GM12892 (cell line): ENCODE measurements around the gene PM20D1. TPM values are rescaled to one million over a fixed set of nuclear protein-coding genes. Genes with fewer than 3 reads are reported as not detected.
"Not testable (repeated sequence)": the region's sequence is repeated elsewhere in the genome, so short reads cannot be mapped to it uniquely, and the experiment has no call there.

Experiments used
- DNase-seq: peaks from one replicate; pipeline ENCODE4 v3.0.0; 2011; ENCODE audit not compliant: insufficient read length
- FAIRE-seq: peaks from 2 replicates; lab custom pipeline; 2011; peaks lifted over from hg19 to GRCh38; lab: Jason Lieb, UNC
- POLR2A ChIP-seq: IDR thresholded peaks from 2 replicates; pipeline ENCODE4 v1.6.1; 2011; ENCODE audit warnings: low read depth, low read length, control low read depth
- POLR2AphosphoS5 ChIP-seq: IDR thresholded peaks from 2 replicates; pipeline ENCODE4 v1.6.1; 2011; ENCODE audit warnings: low read depth, low read length, control low read depth
- TAF1 ChIP-seq: IDR thresholded peaks from 2 replicates; pipeline ENCODE4 v1.6.1; 2011; ENCODE audit warnings: low read depth, mild to moderate bottlenecking, control low read depth, low read length, borderline replicate concordance
- polyA plus RNA-seq: library from polyadenylated mRNA; unstranded; fragments of >200 nt; gene quantifications from one replicate; pipeline ENCODE4 v1.2.1, GENCODE V29; 2012; ENCODE audit warnings: missing spikeins, inconsistent platforms; ENCODE audit not compliant: missing spikeins

The PM20D1 gene, protein sequence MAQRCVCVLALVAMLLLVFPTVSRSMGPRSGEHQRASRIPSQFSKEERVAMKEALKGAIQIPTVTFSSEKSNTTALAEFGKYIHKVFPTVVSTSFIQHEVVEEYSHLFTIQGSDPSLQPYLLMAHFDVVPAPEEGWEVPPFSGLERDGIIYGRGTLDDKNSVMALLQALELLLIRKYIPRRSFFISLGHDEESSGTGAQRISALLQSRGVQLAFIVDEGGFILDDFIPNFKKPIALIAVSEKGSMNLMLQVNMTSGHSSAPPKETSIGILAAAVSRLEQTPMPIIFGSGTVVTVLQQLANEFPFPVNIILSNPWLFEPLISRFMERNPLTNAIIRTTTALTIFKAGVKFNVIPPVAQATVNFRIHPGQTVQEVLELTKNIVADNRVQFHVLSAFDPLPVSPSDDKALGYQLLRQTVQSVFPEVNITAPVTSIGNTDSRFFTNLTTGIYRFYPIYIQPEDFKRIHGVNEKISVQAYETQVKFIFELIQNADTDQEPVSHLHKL
- 0.34 TPM for polyA plus RNA-seq

DNA sequence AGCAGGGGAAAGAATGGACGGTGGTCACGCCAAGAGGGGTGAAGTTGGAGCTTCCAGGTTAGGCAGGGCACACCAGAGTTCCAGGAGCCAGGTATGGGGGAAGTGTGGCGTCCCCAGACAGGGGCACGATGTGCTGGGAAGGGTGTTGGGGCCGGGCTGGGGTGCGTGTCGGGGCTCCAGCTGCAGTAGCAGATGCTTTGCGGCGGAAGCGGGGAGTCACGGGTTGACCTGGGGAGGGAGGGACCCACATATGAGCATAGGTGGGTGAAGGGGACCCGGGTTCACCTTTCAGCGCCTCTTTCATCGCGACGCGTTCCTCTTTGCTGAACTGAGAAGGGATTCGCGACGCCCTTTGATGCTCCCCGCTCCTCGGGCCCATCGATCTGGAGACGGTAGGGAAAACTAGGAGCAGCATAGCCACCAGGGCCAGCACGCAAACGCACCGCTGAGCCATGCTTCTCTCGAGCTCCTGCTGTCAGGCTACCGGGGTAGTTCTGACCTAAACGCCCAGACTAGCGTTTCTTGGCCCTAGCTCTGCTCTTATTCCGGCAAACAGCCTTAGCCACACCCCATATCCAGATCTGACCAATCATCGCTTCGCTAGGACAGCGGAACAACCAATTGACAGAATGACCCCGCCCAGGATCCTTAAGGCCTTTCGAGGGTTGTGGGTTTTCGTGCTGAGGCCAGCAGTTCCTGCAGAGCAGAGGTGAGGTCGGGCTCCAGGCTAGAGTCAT lies at the start of gene PM20D1:
PM20D1 (minus strand) TSS at position 514 of the 737 bp plus-strand sequence; CDS start at position 454, 60 bp downstream.
- DNase-seq (no peak), FAIRE-seq (no peak)
- TF ChIP-seq TAF1 (no peak), POLR2A (no peak), POLR2AphosphoS5 (no peak)

DNA sequence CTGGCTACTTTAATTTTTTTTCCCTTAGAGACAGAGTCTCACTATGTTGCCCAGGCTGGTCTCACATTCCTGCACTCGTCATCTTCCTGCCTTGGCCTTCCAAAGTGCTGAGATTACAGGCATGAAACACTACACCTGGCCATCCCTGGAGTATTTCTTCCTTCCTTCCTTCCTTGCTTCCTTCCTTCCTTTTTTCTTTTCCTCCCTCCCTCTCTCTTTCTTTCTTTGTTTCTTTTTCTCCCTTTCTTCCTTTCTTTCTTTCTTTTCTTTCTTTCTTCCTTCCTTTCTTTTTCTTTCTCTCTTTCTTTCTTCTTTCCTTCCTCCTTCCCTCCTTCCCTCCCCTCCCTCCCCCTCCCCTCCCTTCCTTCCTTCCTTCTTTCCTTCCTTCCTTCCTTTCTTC lies 46.4 kb upstream of the PM20D1 start:
- FAIRE-seq: no peak
- TF ChIP-seq POLR2A (no peak), POLR2AphosphoS5 (no peak), TAF1 (no peak)
- DNase-seq: no peak

DNA sequence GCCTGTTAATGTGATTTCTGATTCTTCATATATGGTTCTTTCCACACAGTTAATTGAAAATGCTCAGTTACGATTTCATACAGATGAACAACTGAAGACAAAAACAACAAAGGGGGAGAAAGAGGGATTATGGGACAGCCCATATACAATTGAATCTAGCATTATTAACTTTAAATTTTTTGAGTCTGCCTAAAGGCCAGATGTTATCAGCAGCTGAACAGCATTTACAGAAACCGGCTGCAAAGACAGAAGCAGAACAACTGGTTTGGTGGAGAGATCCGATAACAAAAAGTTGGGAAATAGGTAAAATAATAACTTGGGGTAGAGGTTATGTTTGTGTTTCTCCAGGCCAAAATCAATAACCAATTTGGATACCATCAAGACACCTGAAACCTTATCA lies 44.2 kb upstream of the PM20D1 start:
- not testable (repeated sequence) for FAIRE-seq, DNase-seq

DNA sequence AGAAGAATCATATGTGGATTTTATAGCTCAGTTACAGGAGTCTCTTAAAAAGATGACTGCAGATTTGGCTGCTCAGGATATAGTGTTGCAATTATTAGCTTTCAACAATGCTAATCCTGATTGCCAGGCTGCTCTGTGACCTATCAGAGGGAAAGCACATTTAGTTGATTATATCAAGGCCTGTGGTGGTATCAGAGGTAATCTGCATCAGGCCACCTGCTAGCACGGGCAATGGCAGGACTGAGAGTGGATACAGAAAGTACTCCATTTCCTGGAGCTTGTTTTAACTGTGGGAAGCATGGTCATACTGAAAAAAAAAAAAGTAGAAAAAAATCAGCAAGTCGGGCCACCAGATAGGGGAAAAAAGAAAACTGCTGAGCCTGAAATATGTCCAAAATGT lies 42.2 kb upstream of the PM20D1 start:
- not testable (repeated sequence) for DNase-seq, FAIRE-seq

DNA sequence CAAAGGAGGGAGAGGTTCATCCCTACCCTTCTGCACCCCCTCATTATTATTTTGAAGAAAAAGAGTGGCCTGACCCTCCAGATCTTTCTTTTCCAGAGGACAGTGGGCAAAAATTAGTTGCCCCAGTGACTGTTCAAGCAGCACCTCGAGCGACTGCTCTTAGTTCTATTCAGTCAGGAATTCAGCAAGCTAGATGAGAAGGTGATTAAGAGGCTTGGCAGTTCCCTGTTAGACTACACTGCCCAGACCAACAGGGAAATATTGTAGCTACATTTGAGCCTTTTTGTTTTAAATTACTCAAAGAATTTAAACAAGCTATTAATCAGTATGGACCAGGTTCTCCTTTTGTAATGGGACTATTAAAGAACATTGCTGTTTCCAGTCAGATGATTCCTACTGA lies 41.5 kb upstream of the PM20D1 start:
- not testable (repeated sequence) for DNase-seq, FAIRE-seq

DNA sequence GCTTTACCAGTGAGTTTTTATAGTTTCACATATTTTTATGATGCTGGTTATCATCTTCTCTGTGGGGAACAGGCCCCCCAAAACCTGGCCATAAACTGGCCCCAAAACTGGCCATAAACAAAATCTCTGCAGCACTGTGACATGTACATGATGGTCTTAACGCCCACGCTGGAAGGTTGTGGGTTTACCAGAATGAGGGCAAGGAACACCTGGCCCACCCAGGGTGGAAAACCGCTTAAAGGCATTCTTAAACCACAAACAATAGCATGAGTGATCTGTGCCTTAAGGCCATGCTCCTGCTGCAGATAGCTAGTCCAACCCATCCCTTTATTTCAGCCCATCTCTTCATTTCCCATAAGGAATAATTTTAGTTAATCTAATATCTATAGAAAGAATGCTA lies 40.7 kb upstream of the PM20D1 start:
- FAIRE-seq, DNase-seq: not testable (repeated sequence)

DNA sequence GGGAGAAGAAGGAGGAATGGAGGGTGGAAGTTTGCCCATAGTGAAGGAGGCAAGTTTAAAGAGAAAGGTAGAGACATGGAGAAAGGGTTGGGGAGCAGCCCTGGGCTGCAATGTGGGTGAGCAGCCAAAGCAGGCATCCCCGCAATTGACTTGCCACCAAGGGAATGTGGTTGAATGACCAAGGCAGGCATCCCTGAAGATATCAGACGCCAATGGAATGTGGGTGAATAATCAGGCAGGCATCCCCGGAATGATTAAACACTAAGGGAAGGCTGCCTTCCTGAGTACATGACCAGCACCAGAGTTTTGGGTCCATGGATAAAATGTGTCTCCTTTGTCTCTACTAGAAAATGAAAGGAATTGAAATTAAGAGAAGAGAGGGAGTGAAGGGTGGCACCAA lies 39.8 kb upstream of the PM20D1 start:
- DNase-seq, FAIRE-seq: not testable (repeated sequence)

DNA sequence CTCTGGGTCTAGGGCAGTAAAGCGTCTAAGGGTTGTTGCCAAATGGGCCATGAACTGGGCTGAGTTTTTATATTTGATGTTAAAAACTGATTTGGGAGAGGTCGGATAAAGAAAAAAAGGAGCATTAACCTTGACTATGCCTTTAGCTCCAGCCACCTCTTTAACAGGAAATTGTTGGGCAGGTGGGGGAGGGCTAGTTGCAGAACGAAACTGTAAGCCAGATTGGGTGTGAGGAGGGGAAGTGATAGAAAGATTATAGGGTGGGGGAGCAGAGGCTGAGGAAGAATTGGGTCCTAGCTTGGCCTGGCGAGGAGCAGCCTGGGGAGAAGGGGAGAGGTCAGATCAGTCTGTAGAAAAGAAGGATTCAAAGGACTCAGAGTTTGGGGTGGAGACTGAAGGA lies 39.1 kb upstream of the PM20D1 start:
- not testable (repeated sequence) for FAIRE-seq, DNase-seq

DNA sequence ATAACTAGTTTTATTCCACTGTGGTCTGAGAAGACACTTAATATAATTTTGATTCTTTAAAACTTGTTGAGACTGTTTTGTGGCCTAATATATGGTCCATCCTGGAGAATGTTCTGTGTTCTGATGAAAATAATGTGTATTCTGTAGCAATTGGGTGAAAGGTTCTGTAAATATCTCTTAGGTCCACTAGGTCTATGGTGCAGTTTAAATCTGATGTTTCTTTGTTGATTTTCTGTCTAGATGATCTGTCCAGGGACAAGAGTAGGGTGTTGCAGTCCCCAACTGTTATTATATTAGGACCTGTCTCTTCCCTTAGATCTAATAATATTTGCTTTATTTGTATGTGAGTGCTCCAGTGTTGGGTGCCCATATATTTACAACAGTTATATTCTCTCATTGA lies 33.9 kb upstream of the PM20D1 start:
- FAIRE-seq (no peak), DNase-seq (no peak)
- no peak for TF ChIP-seq TAF1

DNA sequence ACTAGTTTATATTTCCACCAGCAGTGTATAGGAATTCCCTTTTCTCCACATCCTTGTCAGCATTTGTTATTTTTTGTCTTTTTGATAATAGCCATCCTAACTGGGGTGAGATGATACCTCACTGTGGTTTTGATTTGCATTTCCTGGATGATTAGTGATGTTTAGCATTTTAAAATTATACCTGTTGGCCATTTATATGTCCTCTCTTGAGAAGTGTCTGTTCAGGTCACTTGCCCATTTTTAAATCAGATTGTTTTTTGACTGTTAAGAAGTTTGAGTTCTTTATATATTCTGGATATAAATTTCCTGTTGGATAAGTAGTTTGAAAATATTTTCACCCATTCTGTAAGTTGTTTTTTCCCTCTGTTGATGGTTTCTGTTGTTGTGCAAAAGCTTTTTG lies 31.0 kb upstream of the PM20D1 start:
- DNase-seq: no peak
- TF ChIP-seq TAF1 (no peak), POLR2AphosphoS5 (no peak), POLR2A (no peak)
- no peak for FAIRE-seq

DNA sequence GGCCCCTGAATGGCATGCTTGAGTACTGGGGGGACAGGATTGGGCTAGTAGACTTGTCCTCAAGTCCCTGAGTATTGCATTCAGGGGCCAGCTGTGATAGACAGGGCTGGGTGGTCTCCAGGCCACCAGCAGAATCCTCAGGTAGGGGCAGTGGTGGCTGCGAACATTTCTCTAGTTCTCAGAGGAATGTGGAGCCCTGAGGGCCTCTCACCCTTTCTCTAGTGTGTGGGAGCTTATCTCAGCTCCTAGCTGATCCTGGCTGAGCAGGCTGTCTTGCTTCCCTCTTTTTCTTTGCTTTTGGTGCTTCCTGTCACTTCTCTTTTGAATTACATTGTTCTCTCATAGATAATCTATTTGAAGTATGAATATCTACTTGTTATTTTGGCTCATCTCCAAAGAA lies 30.0 kb upstream of the PM20D1 start:
- TF ChIP-seq POLR2A (no peak), TAF1 (no peak), POLR2AphosphoS5 (no peak)
- DNase-seq (no peak), FAIRE-seq (no peak)

DNA sequence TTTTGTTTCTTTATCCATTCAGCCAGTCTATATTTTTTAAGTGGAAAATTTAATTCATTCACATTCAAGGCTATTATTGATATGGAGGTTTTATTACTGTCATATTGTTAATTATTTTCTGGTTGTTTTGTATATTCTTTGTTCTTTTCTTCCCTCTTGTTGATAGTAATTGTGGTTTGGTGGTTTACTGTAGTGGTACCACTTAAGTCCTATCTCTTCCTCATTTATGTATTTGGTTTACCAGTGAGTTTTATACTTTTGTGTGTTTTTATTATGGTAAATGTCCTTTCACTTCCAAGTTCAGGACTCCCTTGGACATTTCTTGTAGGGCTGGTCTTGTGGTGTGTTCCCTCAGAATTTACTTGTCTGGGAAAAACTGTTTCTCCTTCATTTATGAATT lies 28.1 kb upstream of the PM20D1 start:
- DNase-seq (no peak), FAIRE-seq (no peak)
- TF ChIP-seq POLR2AphosphoS5 (no peak), TAF1 (no peak), POLR2A (no peak)

DNA sequence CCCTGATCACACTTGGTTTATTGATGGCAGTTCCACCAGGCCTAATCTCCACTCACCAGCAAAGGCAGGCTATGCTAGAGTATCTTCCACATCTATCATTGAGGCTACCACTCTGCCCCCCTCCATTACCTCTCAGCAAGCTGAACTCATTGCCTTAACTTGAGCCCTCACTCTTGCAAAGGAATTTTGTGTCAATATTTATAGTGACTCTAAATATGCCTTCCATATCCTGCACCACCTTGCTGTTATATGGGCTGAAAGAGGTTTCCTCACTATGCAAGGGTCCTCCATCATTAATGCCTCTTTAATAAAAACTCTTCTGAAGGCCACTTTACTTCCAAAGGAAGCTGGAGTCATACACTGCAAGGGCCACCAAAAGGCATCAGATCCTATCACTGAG lies 23.2 kb upstream of the PM20D1 start:
- not testable (repeated sequence) for DNase-seq, FAIRE-seq
